ENCODE measurements around the gene CDKL5.

DNA sequence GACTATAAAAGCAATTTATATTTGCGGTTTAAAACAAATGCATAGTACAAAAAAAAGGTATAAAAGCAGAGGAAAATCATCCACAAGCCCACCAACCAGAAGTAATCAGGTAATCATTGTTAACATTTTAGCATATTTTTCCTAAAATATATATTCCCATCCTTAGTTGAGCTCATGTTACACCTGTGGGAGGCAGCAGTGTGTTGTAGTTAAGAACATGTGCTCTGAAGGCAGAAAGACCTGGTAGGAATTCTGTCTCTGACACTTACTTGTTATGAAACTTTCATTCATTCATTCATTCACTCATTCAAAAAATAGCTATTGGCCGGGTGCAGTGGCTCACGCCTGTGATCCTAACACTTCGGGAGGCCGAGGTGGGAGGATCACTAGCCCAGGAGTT lies 15.4 kb upstream of the CDKL5 start:
- TF ChIP-seq, protein P1, sequence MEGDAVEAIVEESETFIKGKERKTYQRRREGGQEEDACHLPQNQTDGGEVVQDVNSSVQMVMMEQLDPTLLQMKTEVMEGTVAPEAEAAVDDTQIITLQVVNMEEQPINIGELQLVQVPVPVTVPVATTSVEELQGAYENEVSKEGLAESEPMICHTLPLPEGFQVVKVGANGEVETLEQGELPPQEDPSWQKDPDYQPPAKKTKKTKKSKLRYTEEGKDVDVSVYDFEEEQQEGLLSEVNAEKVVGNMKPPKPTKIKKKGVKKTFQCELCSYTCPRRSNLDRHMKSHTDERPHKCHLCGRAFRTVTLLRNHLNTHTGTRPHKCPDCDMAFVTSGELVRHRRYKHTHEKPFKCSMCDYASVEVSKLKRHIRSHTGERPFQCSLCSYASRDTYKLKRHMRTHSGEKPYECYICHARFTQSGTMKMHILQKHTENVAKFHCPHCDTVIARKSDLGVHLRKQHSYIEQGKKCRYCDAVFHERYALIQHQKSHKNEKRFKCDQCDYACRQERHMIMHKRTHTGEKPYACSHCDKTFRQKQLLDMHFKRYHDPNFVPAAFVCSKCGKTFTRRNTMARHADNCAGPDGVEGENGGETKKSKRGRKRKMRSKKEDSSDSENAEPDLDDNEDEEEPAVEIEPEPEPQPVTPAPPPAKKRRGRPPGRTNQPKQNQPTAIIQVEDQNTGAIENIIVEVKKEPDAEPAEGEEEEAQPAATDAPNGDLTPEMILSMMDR (IDR thresholded peaks at IDR 0.05) = no peak
- no peak for TF ChIP-seq POLR2A (IDR thresholded peaks at IDR 0.05)
- no peak for TF ChIP-seq POLR2AphosphoS5 (IDR thresholded peaks at IDR 0.05)
